K562 (cell line): ENCODE results near the gene NPB. TPM values are rescaled to one million over a fixed set of nuclear protein-coding genes. Genes with fewer than 3 reads are reported as not detected.

Experiments used
- CBX8 ChIP-seq: fragments of 200-600 bp; sonication (generic); IDR thresholded peaks from 2 replicates; pipeline ENCODE4 v1.6.1; 2012; ENCODE audit warnings: borderline replicate concordance, mixed run types, low read depth, mild to moderate bottlenecking, moderate library complexity, mixed read lengths, low read length, control low read depth, inconsistent platforms; ENCODE audit not compliant: poor library complexity, severe bottlenecking; ENCODE audit errors: extremely low read depth
- DACH1 ChIP-seq: fragments of 450-650 bp; IDR thresholded peaks from 2 replicates; pipeline ENCODE4 v1.6.1; 2018; ENCODE audit not compliant: partially characterized antibody
- HNRNPLL ChIP-seq: fragments of 200-400 bp; formaldehyde crosslinking; IDR thresholded peaks from 2 replicates; pipeline ENCODE4 v1.6.1; 2017; ENCODE audit warnings: low read length, low read depth, mild to moderate bottlenecking; ENCODE audit not compliant: poor library complexity, severe bottlenecking
- NCOA2 ChIP-seq, 2 experiments: fragments of 450-650 bp; IDR thresholded peaks; 2 replicates each; pipeline ENCODE4 v1.6.1; 2018; ENCODE audit warnings: mild to moderate bottlenecking in 2 of 2, moderate library complexity in 1 of 2; ENCODE audit not compliant: partially characterized antibody in 2 of 2
- SETDB1 ChIP-seq: IDR thresholded peaks from one replicate; pipeline ENCODE4 v1.6.1; 2012; ENCODE audit warnings: low read length, control low read depth, inconsistent platforms
- SMAD1 ChIP-seq: fragments of 150-350 bp; IDR thresholded peaks from 2 replicates; pipeline ENCODE4 v1.6.1; 2014; ENCODE audit warnings: low read length, low read depth; ENCODE audit not compliant: partially characterized antibody
- SMAD4 ChIP-seq: fragments of 250-450 bp; sonication (Bioruptor Pico); conservative IDR thresholded peaks from 2 replicates; pipeline ENCODE4 v1.8.0; 2021; ENCODE audit warnings: inconsistent platforms, mild to moderate bottlenecking, moderate library complexity
- SMARCB1 ChIP-seq: IDR thresholded peaks from 2 replicates; pipeline ENCODE4 v1.6.1; 2011; ENCODE audit warnings: improper control_type of control experiment, low read depth; ENCODE audit not compliant: insufficient read length
- ZBTB33 ChIP-seq: sonication (generic); formaldehyde crosslinking; IDR thresholded peaks from 2 replicates; pipeline ENCODE4 v1.8.1; 2023; ENCODE audit warnings: mild to moderate bottlenecking, missing genetic modification reagents
- ZNF592 ChIP-seq: fragments of 450-650 bp; IDR thresholded peaks from 2 replicates; pipeline ENCODE4 v1.6.1; 2017; ENCODE audit warnings: antibody characterized with exemption, mild to moderate bottlenecking
- ZNF830 ChIP-seq: fragments of 250-450 bp; sonication (Bioruptor Pico); IDR thresholded peaks from 2 replicates; pipeline ENCODE4 v1.5.0; 2021; ENCODE audit warnings: mild to moderate bottlenecking
- polyA plus RNA-seq, 8 experiments: library from polyadenylated mRNA; depleted of rRNA in 4 of 8; stranded (reverse) in 5 of 8; unstranded in 3 of 8; fragments of >200 nt; fragmentation: Nextera tagmentation in 2 of 8; fragmentation: Illumina TruSeq in 1 of 8; extraction: Ambion mirVana in 2 of 8; extraction: Trizol in 1 of 8; gene quantifications; 2 replicates each; pipeline versions ENCODE4 v1.2.1 to v1.2.3, GENCODE V29; 2011 to 2014; ENCODE audit warnings: inconsistent platforms in 1 of 8, missing spikeins in 1 of 8
- total RNA-seq, 7 experiments: library from RNA; depleted of rRNA in 6 of 7; stranded (reverse); fragments of >200 nt in 6 of 7; fragmentation: Illumina TruSeq in 2 of 7; extraction: Trizol in 2 of 7; gene quantifications; 2 replicates each; pipeline versions ENCODE4 v1.2.1 to v1.2.3, GENCODE V29; 2011 to 2021; ENCODE audit warnings: low replicate concordance in 1 of 7
- TF ChIP-seq, protein P1 (sequence below): fragments of 250-450 bp; sonication (Bioruptor Pico); IDR thresholded peaks from 2 replicates; pipeline ENCODE4 v1.4.0; 2020; ENCODE audit warnings: borderline replicate concordance

Gene NPB
- total and polyA plus RNA-seq, 9 of the 15 experiments (the other 6 are each of a cell fraction or from before 2014, with no cell fraction given), result 0.03 to 0.61 (median 0.14) TPM; not detected in 2

DNA sequence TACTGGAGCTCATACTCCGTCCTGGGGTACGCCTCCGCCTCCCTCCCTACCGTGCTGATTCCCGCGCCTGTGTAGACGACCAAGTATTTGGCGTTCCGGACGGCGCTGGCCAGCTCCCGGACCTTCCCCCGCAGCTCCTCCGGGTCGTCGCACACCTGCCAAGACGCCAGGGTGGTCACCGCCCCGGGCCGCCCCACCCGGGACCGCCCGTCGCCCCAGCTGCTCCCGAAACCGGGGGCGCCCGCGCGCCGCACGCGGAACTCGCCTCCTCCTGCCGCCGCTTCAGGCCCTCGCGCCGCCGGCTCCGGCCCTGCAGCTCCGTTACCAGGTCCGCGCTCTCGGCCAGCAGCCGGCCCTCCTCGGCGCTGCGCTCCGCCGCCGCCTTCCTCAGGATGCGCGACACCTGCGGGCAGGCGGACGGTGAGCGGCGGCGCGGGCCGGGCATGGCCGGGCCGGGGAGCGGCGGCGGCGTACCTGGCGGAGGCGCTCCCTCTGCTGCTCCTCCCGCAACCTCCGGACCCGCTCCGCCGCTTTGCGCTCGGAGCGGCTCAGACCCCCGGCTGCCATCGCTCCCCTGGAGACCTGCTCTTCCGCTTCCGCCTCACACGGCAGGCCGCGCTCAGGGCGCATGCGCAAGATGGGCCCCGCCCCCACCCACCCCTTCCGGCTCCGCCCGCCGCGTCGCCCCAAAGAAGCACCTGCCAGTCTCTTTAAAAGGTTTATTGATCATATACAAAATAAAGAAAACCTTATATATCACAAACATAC lies 15.7 kb downstream of the NPB start, which contains the start of gene SIRT7 (continued):
- TF ChIP-seq SMAD4 (CRISPR knock-in tag) (peak; percentile 55), SMAD1 (peak; percentile 44), NCOA2 (IDR thresholded peaks at IDR 0.05; ENCODE audit: partially characterized antibody in 2 of 2) (no peak), CBX8 (no peak), ZNF592 (0 out of 2 replicates have a peak, but pooled peaks have one; percentile 67), HNRNPLL (peak; percentile 87), DACH1 (no peak), SMARCB1 (no peak), SETDB1 (no peak), ZBTB33 (CRISPR knock-in tag) (peak; percentile 25; the same call in 1 of the 2 replicates), ZNF830 (CRISPR knock-in tag) (no peak)
- TF ChIP-seq, protein P1, sequence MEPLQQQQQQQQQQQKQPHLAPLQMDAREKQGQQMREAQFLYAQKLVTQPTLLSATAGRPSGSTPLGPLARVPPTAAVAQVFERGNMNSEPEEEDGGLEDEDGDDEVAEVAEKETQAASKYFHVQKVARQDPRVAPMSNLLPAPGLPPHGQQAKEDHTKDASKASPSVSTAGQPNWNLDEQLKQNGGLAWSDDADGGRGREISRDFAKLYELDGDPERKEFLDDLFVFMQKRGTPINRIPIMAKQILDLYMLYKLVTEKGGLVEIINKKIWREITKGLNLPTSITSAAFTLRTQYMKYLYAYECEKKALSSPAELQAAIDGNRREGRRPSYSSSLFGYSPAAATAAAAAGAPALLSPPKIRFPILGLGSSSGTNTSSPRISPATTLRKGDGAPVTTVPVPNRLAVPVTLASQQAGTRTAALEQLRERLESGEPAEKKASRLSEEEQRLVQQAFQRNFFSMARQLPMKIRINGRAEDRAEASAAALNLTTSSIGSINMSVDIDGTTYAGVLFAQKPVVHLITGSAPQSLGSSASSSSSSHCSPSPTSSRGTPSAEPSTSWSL (CRISPR knock-in tag), result no peak; the same call in 1 of the 2 replicates
